AG09319 (cell line): ENCODE results near the gene SEC24C.

ENCODE experiments used
- DNase-seq: peaks from one replicate; pipeline ENCODE4 v3.0.0-alpha.2; 2010; ENCODE audit warnings: low read depth; ENCODE audit errors: extremely low read depth
- TF ChIP-seq, protein P1 (sequence below): IDR thresholded peaks from 2 replicates; pipeline ENCODE4 v1.5.1; 2011; ENCODE audit warnings: low read depth, mild to moderate bottlenecking, inconsistent platforms, low read length, moderate library complexity

SEC24C gene

DNA sequence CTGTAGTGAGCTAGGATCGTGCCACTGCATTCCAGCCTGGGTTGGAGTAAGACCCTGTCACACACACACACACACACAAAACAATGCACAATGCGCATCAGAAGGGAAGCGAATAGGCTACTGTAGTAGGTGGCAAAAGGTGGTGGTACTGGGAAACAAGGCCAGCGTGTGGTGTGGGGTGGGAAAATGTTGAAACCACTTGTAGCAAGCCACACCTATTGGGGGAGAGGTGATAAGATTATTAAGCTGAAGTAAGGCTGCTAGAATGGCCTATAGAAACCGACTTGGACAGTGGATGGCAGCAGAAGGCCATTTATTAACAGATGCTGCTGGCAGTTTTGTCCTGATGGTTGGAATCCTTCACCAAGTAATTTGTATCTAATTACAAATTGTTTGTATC lies 30.5 kb downstream of the SEC24C start:
- TF ChIP-seq, protein P1, sequence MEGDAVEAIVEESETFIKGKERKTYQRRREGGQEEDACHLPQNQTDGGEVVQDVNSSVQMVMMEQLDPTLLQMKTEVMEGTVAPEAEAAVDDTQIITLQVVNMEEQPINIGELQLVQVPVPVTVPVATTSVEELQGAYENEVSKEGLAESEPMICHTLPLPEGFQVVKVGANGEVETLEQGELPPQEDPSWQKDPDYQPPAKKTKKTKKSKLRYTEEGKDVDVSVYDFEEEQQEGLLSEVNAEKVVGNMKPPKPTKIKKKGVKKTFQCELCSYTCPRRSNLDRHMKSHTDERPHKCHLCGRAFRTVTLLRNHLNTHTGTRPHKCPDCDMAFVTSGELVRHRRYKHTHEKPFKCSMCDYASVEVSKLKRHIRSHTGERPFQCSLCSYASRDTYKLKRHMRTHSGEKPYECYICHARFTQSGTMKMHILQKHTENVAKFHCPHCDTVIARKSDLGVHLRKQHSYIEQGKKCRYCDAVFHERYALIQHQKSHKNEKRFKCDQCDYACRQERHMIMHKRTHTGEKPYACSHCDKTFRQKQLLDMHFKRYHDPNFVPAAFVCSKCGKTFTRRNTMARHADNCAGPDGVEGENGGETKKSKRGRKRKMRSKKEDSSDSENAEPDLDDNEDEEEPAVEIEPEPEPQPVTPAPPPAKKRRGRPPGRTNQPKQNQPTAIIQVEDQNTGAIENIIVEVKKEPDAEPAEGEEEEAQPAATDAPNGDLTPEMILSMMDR = no peak; the same call in 1 of the 2 replicates
- peak; percentile 14 for DNase-seq

DNA sequence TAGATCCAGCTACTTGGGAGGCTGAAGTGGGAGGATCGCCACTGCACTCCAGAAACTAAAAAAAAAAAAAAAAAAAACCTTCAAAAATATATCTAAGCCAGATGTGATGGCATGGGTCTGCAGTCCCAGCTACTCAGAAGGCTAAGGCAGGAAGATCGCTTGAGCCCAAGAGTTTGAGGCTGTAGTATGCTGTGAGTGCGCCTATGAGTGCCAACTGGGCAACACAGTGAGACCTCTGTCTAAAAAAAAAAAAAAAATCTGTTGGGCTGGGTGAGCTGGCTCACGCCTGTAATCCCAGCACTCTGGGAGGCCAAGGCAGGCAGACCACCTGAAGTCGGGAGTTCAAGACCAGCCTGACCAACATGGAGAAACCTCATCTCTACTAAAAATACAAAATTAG lies 34.8 kb downstream of the SEC24C start:
- no peak for DNase-seq
- TF ChIP-seq, protein P1 = no peak

DNA sequence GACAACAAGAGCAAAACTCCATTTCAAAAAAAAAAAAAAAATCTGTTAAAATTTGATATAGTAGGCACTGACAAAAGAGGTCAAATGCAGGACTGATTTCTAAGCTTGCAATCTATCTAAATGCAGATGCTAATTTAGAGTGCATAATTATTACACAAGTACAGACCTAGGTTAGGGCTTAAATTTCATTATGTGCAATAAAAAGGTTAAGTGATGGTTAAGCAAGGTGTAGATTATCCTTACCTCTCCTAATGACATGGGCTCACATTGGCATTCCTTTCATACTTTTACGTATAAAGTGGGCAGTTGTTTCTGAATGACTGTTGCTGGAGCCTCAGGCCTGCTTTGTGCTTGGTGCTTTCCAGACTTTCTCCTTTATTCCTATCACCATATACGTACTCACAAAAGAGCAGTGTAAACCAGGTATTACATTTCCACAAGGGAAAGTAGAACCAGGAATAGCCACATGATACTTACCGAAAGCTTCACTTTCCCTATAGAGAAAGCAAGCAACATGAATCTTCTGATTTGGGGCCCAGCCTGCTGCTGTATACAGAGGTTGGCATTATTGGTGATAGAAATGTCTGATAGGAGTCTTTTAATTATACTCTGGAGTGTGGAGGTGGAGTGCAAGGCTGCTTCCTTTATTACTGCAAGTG lies 35.5 kb downstream of the SEC24C start:
- TF ChIP-seq, protein P1 = no peak
- DNase-seq = no peak

DNA sequence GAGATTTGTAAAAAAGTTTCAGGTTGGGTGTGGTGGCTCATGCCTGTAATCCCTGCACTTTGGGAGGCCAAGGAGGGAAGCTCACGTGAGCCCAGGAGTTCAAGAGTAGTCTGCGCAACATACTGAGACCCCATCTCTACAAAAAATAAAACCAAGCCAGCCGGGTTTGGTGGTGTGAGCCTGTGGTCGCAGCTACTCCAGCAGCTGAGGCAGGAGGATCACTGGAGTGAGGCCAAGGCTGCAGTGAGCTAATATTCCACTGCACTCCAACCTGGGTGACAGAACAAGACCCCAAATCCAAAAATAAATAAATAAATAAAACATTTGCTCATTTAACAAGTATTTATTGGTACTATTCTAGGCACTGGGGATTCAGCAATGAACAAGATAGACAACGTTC lies 36.1 kb downstream of the SEC24C start:
- TF ChIP-seq, protein P1 = no peak

DNA sequence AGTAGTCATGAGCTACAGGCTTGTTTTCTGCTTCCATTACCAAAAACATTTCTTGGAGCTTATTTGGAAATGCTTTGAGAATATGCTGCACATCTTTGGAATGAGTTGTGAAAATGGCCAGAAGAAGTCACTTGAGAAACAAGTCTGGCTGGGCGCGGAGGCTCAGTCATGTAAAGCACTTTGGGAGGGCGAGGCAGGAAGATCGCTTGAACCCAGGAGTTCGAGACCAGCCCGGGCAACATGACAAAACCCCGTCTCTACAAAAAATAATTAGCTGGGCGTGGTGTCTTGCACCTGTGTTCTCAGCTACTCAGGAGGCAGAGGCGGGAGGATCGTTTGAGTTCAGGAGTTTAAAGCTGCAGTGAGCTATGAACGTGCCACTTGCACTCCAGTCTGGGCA lies 36.8 kb downstream of the SEC24C start:
- no peak for DNase-seq

More for the DNA sequence above, 36.1 kb downstream of the SEC24C start:
- DNase-seq = no peak

DNA sequence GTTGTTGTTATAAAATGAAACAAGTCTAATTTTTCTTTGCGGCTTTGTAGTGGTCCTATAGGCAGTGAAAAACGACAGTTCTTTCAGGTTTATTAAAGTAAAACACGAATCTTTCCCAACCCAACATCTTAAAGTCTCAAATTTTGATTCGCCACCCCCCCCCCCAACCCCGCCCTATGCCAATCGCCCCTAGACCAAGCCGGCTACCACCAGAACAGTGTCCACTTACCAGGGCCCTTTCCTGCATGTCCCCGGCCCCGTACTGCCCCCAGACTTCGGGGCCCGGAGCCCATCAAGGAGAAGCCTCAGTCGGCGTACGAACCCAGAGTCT lies 37.3 kb downstream of the SEC24C start:
- TF ChIP-seq, protein P1 = no peak
- DNase-seq = no peak

More for the DNA sequence above, 36.8 kb downstream of the SEC24C start:
- TF ChIP-seq, protein P1 = no peak

DNA sequence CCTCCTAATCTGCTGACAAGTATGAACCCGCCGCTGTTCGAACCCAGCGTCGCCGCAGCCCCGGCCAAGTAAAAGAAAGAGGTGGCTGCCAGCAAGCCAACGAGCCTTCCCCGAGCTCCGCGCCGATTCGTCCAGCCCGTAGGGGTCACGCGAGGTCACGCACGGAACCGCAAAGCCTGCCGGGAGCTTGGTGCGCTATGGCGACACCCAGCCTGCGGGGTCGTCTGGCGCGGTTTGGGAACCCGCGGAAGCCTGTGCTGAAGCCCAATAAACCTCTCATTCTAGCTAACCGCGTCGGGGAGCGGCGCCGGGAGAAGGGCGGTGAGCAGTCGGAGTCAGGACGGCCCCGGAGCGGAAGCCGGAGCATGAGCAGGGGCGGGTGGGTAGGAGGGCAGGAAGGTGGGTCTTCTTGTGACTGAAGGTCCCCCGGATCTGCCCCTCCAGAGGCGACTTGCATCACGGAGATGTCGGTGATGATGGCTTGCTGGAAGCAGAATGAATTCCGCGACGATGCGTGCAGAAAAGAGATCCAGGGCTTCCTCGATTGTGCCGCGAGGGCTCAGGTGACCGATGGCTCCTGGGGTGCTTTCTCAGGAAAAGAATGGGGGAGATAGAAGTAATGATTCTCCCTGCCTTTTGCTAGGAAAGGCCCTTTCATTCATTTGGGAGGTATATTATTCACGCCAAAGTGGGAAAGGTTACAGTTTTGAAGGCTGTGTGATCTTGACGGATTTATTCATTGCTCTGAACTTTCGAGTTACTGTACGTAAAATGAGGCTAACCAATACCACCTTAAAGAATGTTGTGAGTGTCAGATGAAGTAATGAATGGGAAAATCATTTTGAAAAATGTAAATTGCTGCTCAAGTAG lies 37.9 kb downstream of the SEC24C start, which contains the start of gene CHCHD1:
Gene CHCHD1 (plus strand): TSS at position 170 of the 870 bp plus-strand sequence. CDS start 28 bp downstream, at position 198.
- peak; percentile 51 for DNase-seq
- TF ChIP-seq, protein P1 = no peak
